Activated T-helper 1 cell treated with anti-CD3 and anti-CD28 coated beads, Interleukin-2, amount 50 U/mL, for 16 hours (primary cell): ENCODE measurements around the gene MGAT1.

Source experiments
- DNase-seq, 2 donors: peaks; one replicate each; pipeline ENCODE4 v3.0.0-alpha.2; 2020; ENCODE audit warnings: low read depth in 1 of 2, low spot score in 1 of 2

Gene MGAT1

GRCh38 chr5:180824630-180825476, 22.2 kb upstream of the MGAT1 start:
- no peak for DNase-seq

- DNase-seq = no peak
These were observed 21.5 kb upstream of the MGAT1 start for GRCh38 chr5:180823940-180824629.

GRCh38 chr5:180823346-180823745, 20.7 kb upstream of the MGAT1 start:
- DNase-seq = no peak

- no peak for DNase-seq
These were observed 18.9 kb upstream of the MGAT1 start for GRCh38 chr5:180821538-180821937.

- no peak for DNase-seq
These were observed 18.2 kb upstream of the MGAT1 start for GRCh38 chr5:180820788-180821321.

- no peak for DNase-seq
These were observed 16.2 kb upstream of the MGAT1 start for GRCh38 chr5:180818677-180819341.

- DNase-seq = no peak
These were observed 15.5 kb upstream of the MGAT1 start for GRCh38 chr5:180817893-180818674.

GRCh38 chr5:180816608-180817534, 14.3 kb upstream of the MGAT1 start:
- DNase-seq = no peak

- DNase-seq = no peak
These were observed 12.8 kb upstream of the MGAT1 start for GRCh38 chr5:180815293-180815917.

GRCh38 chr5:180813420-180813819, 10.8 kb upstream of the MGAT1 start:
- DNase-seq = no peak

GRCh38 chr5:180811623-180812124, 9.1 kb upstream of the MGAT1 start:
- no peak for DNase-seq

- no peak for DNase-seq
These were observed 8.5 kb upstream of the MGAT1 start for GRCh38 chr5:180810959-180811622.

- DNase-seq = peak; percentile 92 to 95
These were observed 7.8 kb upstream of the MGAT1 start for GRCh38 chr5:180810210-180810958.

GRCh38 chr5:180809403-180810209, 7.0 kb upstream of the MGAT1 start:
- peak; percentile 56 to 75 for DNase-seq

- DNase-seq = no peak
These were observed 5.9 kb upstream of the MGAT1 start for GRCh38 chr5:180808461-180809000.

- no peak for DNase-seq
These were observed 5.2 kb upstream of the MGAT1 start for GRCh38 chr5:180807654-180808414.
